ENCODE measurements around the gene JAKMIP1.

DNA sequence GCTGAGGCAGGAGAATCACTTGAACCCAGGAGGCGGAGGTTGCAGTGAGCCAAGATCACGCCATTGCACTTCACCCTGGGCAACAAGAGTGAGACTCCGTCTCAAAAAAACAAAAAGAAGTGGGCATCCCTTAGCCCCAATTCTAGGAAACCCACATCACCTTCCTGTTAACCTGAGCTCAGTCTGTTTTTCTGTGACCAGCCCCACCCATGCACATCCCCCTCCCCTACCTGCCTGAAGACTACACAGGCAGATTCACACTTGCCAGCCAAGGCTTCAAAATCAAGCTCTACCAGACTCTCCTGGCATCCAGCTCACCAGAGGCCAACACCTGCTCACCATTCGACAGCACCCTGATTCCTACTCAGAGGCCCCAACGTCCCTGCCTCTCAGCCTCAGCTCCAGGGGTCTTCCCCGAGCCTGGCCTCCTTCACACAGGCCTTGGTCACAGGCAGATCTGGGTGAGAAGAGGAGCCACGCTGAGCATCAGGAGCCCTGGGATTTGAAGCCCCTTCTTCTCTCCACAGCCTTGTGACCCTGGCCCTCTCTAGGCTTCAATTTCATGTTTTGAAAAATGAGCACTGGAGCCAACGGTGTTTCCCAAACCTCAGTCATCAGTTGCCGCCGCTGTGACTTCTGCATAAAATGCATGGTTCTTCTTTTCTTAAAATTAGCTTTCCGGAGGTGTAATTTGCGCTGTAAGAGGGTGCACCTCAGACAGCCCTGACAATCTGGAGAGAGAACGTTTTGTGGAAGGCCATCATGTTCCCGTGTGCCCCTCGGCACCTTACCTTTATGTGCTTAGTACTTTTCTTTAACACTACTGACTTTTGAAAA is 47.3 kb downstream of the JAKMIP1 start:
- TF ChIP-seq POLR2A (IDR thresholded peaks at IDR 0.05) = no peak
- TF ChIP-seq CTCF (IDR thresholded peaks at IDR 0.05) = no peak

Measured in breast epithelium (tissue), 3 donors.